GM18526 (cell line): ENCODE measurements around the gene TMC4.

Experiments used
- POLR2A ChIP-seq: IDR thresholded peaks from 3 replicates; pipeline ENCODE4 v1.6.1; 2011; ENCODE audit not compliant: insufficient read length; ENCODE audit errors: extremely low read depth

The TMC4 gene

GRCh38 chr19:54148158-54148557, 24.8 kb downstream of the TMC4 start:
- TF ChIP-seq POLR2A: no peak

- no peak for TF ChIP-seq POLR2A
Measured at GRCh38 chr19:54147676-54148075, 25.3 kb downstream of the TMC4 start.

DNA sequence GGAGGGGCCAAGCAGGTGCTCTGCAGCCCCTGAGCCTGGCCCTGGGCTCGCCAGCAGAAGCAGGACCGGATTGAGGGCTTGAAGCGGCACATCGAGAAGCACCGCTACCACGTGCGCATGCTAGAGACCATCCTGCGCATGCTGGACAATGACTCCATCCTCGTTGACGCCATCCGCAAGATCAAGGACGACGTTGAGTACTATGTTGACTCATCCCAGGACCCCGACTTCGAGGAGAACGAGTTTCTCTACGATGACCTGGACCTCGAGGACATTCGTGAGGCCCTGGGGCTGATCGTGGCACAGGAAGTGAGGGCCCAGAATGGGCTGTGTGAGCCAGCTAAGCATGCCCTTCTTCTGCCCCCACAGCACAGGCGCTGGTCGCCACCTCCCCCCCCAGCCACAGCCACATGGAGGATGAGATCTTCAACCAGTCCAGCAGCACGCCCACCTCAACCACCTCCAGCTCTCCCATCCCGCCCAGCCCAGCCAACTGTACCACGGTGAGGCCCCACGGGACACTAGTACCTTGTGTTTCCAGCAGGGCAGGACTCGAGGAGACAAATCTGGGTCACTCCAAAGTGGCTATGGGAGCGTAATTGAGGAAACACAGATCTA, 27.3 kb downstream of the TMC4 start:
- TF ChIP-seq POLR2A: no peak

DNA sequence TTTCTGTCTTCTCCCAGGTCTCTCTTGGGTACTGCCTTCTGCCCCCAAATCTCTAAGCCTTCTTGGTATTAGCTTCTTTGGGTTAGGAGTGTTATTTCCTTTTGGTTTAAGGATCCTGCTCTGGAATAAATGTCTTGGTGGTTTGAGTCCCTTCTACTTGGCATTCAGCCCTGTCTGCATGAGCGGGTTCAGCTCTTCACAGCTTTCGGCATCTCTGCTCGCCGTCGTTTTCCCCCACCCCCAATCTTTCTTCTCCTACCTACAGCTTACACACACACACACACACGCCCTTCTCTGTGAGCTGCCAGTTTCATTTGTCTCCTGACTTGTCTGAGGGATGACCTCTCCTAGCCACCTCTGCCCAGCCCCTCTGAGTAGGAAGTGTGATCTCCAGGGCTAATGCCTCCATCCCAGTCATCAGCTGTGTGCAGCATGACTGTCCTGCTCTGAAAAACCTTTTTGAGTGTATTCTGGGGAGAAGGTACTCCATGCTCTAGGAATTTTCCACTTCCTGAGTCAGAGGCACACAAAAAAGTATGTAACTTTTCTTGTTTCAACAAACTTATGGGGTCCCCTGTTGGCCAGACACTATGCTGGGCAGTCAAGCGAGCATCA, 30.7 kb downstream of the TMC4 start:
- TF ChIP-seq POLR2A: no peak

- TF ChIP-seq POLR2A: no peak
Measured at GRCh38 chr19:54141356-54141755, 31.6 kb downstream of the TMC4 start.

DNA sequence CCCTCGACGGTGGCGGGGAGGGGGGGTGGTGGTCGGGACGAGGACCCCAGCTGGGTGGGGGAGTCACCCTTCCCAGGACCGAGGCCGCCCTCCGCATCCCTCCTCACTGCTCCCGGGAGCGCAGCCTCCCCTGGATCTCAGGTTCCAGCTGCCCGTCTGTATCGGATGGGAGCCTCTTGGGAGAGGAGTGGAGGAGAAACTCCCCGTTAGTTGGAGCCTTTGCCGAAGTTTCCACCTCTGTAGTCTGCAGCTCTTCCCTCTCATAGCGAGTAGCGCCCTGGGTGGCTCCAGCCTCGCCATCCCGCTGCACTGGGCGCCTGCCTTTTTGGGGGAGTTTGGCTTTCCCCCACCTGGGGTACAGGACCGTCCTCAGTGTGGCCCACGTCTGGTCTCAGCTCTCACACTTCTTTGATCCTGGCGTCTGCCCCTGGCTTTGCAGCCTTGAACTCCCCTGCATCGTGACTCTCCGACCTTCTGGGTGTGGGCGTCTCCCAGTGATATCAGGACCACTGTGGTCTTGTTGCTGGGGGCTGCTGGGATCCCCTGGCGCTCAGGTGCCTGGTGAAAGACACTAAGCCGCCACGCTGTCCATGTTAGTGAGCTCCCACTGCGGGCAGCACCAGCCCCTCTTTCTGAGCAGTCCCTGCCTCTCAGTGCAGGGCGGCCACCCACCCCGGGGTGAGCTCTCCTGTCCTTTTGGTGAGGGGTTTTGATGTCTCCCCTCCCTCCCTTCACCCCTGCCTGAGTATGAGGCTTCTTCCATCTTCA, 34.3 kb downstream of the TMC4 start:
- TF ChIP-seq POLR2A: no peak

DNA sequence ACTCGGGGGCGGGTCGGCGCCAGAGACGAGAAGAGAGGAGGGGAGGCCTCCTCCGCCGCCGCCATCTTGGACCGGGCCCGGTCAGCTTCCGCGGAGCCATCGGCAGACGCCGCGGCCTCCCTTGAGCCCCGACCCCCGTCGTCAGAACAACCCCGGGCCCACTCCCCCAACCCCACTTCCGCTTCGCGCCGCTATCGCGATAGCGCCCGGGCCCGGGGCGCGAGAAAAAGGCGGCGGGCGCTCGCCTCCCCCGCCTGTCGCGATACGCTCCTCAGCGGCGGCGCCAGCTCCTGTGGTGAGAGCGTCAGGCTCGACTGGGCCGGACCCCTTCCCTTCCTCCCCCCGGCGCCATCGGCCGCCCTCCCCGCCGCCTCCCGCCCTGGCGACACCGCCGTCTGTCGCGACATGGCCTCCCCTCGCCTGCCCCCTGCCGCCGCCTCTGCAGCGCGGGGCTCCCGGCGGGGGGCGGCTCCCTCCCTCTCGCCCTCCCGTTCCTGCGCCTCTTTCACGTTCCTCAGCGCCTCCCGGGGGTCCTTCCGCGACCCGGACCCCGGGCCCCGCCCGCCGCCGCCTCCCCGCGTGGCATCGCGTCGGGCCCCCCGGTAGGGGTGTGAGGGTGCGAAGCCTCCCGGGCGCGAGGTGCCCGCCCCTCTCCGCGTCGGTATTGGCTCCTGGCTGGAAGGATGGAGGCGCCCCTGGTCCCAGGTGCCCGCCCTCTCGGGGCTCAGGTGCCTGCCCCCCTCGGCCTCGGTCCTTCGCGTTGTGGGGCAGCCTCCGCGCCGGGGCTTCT, 35.1 kb downstream of the TMC4 start, which contains the start of gene CNOT3:
TSS of gene CNOT3 (plus strand) at position 64 of the 790 bp plus-strand sequence. CDS start 5,217 bp downstream, outside the sequence.
- TF ChIP-seq POLR2A: peak; percentile 87

DNA sequence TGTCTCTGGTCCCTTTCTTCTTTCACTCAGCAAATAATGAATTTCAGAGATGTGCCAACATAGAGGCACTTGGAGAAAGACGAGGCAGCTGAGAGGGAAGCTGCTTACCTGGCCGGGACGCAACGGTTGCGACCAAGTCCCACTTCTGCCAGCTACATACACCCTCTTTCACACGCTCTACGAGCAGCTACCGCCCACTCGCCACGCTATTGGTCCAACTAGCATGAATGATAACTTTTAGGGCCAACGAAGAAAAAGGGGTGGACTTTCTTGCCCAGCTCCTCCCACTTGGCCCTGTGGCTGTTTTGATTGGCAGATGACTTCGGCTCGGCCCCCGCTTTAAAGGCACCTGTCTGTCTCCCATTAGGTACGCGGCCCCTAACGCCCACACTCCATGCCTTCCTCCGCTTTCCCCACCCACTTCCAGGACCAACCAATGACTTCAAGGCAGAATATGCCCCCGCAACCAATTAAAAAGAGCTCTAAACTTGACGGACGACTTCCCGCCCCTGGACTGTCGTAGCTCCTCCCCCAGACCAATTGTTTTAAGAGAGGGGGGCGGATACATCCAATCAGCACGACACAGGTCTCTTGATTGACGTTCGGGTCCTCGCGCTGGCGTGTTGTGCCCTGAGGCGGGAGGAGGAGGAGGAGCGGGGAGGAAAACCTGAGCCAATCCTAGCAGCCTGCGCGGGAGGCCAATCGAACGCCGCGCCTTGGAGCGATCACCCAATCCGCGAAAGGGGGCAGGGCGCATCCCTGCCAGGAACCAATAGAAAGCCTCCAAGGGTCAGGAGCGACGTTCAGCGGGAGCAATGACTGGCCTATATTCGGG, 35.9 kb downstream of the TMC4 start:
- peak; percentile 78 for TF ChIP-seq POLR2A

DNA sequence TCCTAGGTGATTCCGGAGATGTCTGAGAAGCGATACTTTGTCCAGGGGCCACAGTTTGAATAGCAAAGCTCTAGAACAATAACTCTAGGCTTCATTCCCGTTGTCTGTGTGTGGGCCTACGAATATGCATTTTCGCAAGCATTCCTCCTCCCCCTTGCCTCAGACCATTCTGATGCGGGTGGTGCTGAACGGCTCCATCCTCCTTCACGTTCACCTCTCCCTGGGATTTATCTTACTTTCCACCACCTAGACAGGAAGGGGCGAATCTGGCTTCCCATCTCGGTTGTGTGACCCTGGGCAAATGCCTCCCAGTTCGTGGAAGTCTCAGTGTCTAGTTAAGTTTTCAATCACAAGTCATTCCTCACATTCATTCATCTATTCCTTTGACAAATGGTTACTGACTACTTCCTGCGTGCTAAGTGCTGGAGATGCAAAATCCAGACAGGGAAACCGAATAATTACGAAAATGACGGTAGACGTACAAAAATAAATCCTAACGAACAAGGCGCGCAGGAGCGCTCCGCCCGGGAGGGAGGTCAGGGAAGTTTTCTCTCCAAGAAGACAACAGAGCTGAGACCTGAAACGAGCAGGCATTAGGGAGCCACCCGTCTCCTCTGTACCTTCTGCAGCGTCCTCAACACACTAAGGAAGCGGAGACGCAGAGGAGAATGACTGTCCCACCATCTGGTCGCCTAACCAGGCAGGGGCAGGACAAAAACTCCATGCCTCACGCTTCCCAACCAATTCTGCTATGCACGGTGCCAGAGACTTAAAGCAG, 36.7 kb downstream of the TMC4 start:
- no peak for TF ChIP-seq POLR2A

DNA sequence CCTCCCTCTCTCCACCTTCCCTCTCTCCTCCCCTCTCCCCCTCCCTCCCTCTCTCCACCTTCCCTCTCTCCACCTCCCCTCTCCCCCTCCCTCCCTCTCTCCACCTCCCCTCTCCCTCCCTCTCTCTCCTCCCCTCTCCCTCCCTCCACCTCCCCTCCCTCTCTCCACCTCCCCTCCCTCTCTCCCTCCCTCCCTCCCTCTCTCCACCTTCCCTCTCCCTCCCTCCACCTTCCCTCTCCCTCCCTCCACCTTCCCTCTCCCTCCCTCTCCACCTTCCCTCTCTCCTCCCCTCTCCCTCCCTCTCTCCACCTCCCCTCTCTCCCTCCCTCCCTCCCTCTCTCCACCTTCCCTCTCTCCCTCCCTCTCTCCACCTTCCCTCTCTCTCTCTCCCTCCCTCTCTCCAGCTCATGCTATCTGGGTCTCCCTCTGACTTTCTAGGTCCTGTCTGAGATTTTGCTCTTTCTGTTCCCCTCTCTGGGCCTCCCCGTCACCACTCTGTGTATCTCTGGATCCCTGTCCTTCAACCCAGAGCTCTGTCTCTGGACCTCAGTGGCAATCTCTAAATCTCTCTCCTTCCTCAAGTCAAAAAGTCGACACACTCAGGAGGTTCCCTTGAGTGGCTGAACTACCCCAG, 38.9 kb downstream of the TMC4 start:
- no peak for TF ChIP-seq POLR2A

DNA sequence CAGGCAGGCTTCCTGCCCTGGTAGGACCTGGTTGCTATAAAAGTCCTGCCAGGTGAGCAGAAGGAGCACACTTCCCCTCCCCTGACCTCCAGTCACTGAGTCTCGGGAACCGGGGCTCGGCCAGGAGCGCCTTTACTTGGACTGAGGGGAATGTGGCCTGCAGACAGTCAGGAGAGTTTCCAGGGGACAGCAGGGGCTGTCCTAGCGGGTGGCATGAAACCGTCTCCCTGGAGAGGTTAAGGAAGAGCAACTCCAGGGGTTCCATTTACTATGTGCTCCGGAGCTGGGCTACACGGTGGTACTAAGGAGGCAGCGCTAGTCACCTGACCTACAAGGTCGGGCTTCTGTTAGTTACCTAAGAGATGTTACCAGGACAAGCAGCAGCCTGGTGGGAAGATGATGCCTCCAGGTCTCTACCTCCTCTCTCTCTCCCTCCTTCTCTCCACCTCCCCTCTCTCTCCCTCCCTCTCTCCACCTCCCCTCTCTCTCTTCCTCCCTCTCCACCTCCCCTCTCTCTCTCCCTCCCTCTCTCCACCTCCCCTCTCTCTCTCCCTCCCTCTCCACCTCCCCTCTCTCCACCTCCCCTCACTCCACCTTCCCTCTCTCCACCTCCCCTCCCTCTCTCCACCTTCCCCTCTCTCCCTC, 39.5 kb downstream of the TMC4 start:
- TF ChIP-seq POLR2A: no peak

DNA sequence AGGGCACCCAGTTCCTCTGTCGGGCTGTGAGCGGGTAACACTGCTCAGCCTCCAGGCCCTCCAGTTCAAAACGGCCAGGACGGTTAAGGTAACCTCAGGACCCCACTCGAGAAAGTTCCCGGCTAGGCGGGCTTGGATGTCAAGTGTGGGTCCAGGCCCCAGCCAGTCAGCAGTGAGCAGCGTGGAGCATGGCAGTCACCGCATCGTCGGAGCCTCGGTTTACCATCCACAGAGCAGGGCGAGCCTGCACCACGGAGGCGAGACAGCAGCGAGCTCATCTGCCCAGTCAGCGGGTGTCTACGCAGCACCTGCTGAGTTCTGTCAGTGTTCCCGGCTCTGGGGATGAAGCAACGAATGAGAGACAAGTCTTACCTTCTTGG, 43.4 kb downstream of the TMC4 start:
- no peak for TF ChIP-seq POLR2A

- TF ChIP-seq POLR2A: no peak
Measured at GRCh38 chr19:54128796-54129616, 44.0 kb downstream of the TMC4 start.

DNA sequence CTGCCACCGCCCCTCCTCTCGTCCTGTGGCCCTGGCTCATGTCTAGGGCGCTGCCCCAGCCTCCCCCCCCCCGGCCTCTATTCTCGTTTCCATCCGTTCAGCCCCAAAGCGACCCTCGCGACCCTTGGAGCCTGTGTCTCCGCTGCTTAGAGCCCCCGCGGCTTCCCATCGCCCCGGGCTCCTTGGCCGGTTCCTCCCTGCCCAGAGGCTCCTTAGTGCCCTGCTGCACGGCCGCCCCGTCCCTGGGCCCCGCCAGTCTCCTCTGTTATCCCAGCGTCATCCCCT, 44.6 kb downstream of the TMC4 start:
- TF ChIP-seq POLR2A: no peak
